Fibroblast of lung (primary cell): Measurements from ENCODE around the gene NXF2. TPM values are rescaled to one million over a fixed set of nuclear protein-coding genes. Genes with fewer than 3 reads are reported as not detected.

Experiments used
- DNase-seq, 2 donors: peaks; one replicate each; pipeline versions ENCODE4 v3.0.0 to v3.0.0-alpha.2; 2010; ENCODE audit warnings: low read depth in 2 of 2
- H2AFZ ChIP-seq: 2 replicates; pipeline ENCODE4 v1.5.1; 2012; ENCODE audit warnings: low read length, control low read depth, inconsistent platforms
- H3K27ac ChIP-seq: 2 replicates; pipeline ENCODE4 v1.5.1; 2011; ENCODE audit warnings: low read length, control low read depth; ENCODE audit not compliant: insufficient read depth
- H3K27me3 ChIP-seq: 2 replicates; pipeline ENCODE4 v1.5.1; 2011; ENCODE audit warnings: mild to moderate bottlenecking, low read length; ENCODE audit not compliant: control insufficient read depth, insufficient read depth
- H3K36me3 ChIP-seq: 2 replicates; pipeline ENCODE4 v1.5.1; 2011; ENCODE audit warnings: low read length; ENCODE audit not compliant: control insufficient read depth, insufficient read depth
- H3K4me1 ChIP-seq: 2 replicates; pipeline ENCODE4 v1.5.1; 2011; ENCODE audit warnings: low read length; ENCODE audit not compliant: control insufficient read depth, insufficient read depth; ENCODE audit errors: extremely low read depth
- H3K4me2 ChIP-seq: 2 replicates; pipeline ENCODE4 v1.5.1; 2011; ENCODE audit warnings: low read length, control low read depth; ENCODE audit not compliant: insufficient read depth; ENCODE audit errors: extremely low read depth
- H3K4me3 ChIP-seq, 4 experiments: fragments of 200-600 bp in 1 of 4; sonication (generic) in 1 of 4; replicated peaks in 1 of 4; 2 replicates each; pipeline ENCODE4 v1.5.1; 2011 to 2016; ENCODE audit warnings: low read length in 4 of 4, low read depth in 3 of 4, mild to moderate bottlenecking in 3 of 4, control low read depth in 2 of 4, inconsistent platforms in 1 of 4, mixed read lengths in 1 of 4; ENCODE audit not compliant: insufficient read depth in 1 of 4; ENCODE audit errors: control extremely low read depth in 1 of 4
- H3K79me2 ChIP-seq: 2 replicates; pipeline ENCODE4 v1.5.1; 2012; ENCODE audit warnings: mild to moderate bottlenecking, low read length, inconsistent platforms; ENCODE audit not compliant: control insufficient read depth, insufficient read depth
- H3K9ac ChIP-seq: 2 replicates; pipeline ENCODE4 v1.5.1; 2011; ENCODE audit warnings: mild to moderate bottlenecking, low read length, control low read depth; ENCODE audit not compliant: insufficient read depth
- H3K9me3 ChIP-seq: 2 replicates; pipeline ENCODE4 v1.5.1; 2012; ENCODE audit warnings: low read depth, low read length; ENCODE audit not compliant: control insufficient read depth, insufficient read depth
- H4K20me1 ChIP-seq: 2 replicates; pipeline ENCODE4 v1.5.1; 2011; ENCODE audit warnings: low read length; ENCODE audit not compliant: control insufficient read depth, insufficient read depth; ENCODE audit errors: extremely low read depth
- CTCF ChIP-seq, 2 donors: IDR thresholded peaks in 1 of 2; conservative IDR thresholded peaks in 1 of 2; 1 replicate in 1 of 2; 2 replicates in 1 of 2; pipeline ENCODE4 v1.5.1; 2011 to 2012; ENCODE audit warnings: low read length in 2 of 2, control low read depth in 1 of 2, inconsistent platforms in 1 of 2, low read depth in 1 of 2, mild to moderate bottlenecking in 1 of 2
- EZH2 ChIP-seq: IDR thresholded peaks from 2 replicates; pipeline ENCODE4 v1.5.1; 2012; ENCODE audit warnings: low read length, control low read depth, mild to moderate bottlenecking; ENCODE audit errors: missing control alignments
- polyA plus RNA-seq, 2 donors: library from polyadenylated mRNA; depleted of rRNA in 1 of 2; stranded (reverse) in 1 of 2; unstranded in 1 of 2; fragments of >200 nt; gene quantifications; 2 replicates each; pipeline ENCODE4 v1.2.1, GENCODE V29; 2011 to 2012; ENCODE audit warnings: missing spikeins in 1 of 2
- total RNA-seq: library from RNA; depleted of rRNA; stranded (reverse); fragments of >200 nt; gene quantifications from 2 replicates; pipeline ENCODE4 v1.2.1, GENCODE V29; 2014

The NXF2 gene
- total and polyA plus RNA-seq, 2 donors (not counting 1 experiment from before 2014, with no cell fraction given): not detected

GRCh38 chrX:102345916-102346315, 98.9 kb downstream of the NXF2 start:
- Histone ChIP-seq H3K9me3 (no peaks in the 10 kb centered on the region), H4K20me1 (no peaks in the 10 kb centered on the region), H3K4me1 (no peaks in the 10 kb centered on the region), H2AFZ (no peak overlapping the region), H3K4me3 (no peak overlapping the region), H3K27ac (no peak overlapping the region), H3K79me2 (no peaks in the 10 kb centered on the region), H3K9ac (no peak overlapping the region), H3K36me3 (no peaks in the 10 kb centered on the region), H3K27me3 (no peaks in the 10 kb centered on the region), H3K4me2 (no peak overlapping the region)
- peak; percentile 11 to 34 for DNase-seq
- TF ChIP-seq CTCF (conservative IDR thresholded peaks at IDR 0.05 in 1 of 2, IDR thresholded peaks at IDR 0.05 in 1 of 2; ENCODE audit: low read depth in 1 of 2, low read length in 2 of 2) (peak; percentile 63 to 64), EZH2 (no peak)

Other genes starting within 250 kb of the NXF2 start
- 0.17 and 0.26 TPM in 2 replicates for gene TCEAL2, start 121.5 kb upstream of the NXF2 start, total RNA-seq
- gene TCEAL2, start 121.5 kb upstream of the NXF2 start, polyA plus RNA-seq: not detected in 2 replicates
- gene TCEAL6, start 104.7 kb upstream of the NXF2 start, total RNA-seq: not detected in 2 replicates
- not detected in 2 replicates for gene TCEAL6, start 104.7 kb upstream of the NXF2 start, polyA plus RNA-seq
- not detected in 2 replicates for gene BEX5, start 91.2 kb upstream of the NXF2 start, total RNA-seq
- gene BEX5, start 91.2 kb upstream of the NXF2 start, polyA plus RNA-seq: 0.14 TPM in 1 of 2 replicates, not detected in the other
- not detected in 2 replicates for gene TCP11X1, start 31.9 kb upstream of the NXF2 start, total RNA-seq
- not detected in 2 replicates for gene TCP11X1, start 31.9 kb upstream of the NXF2 start, polyA plus RNA-seq
- not detected in 2 replicates for gene NXF2B, start 192.8 kb downstream of the NXF2 start, total RNA-seq
- not detected in 2 replicates for gene NXF2B, start 192.8 kb downstream of the NXF2 start, polyA plus RNA-seq
- gene TCP11X2, start 224.6 kb downstream of the NXF2 start, total RNA-seq: not detected in 2 replicates
- not detected in 2 replicates for gene TCP11X2, start 224.6 kb downstream of the NXF2 start, polyA plus RNA-seq